Tibial nerve (tissue), 3 donors: ENCODE results near the gene KLRF1.

ENCODE experiments used
- CTCF ChIP-seq, 5 experiments: fragments of 200-600 bp in 3 of 5; fragments of 450-650 bp in 2 of 5; sonication (generic) in 3 of 5; IDR thresholded peaks; one replicate each; pipeline ENCODE4 v1.5.1; 2016 to 2019; ENCODE audit warnings: antibody characterized with exemption in 5 of 5, mild to moderate bottlenecking in 3 of 5, moderate library complexity in 2 of 5
- POLR2A ChIP-seq, 2 donors: fragments of 450-650 bp; IDR thresholded peaks; one replicate each; pipeline ENCODE4 v1.6.1; 2017; ENCODE audit warnings: antibody characterized with exemption in 2 of 2, mild to moderate bottlenecking in 2 of 2, moderate library complexity in 2 of 2

GRCh38 chr12:9806714-9807113, 20.6 kb upstream of the KLRF1 start:
- TF ChIP-seq CTCF (IDR thresholded peaks at IDR 0.05) (no peak), POLR2A (IDR thresholded peaks at IDR 0.05) (no peak)
